ENCODE data around the gene ASB3. TPM values are rescaled to one million over a fixed set of nuclear protein-coding genes. Genes with fewer than 3 reads are reported as not detected.

The ASB3 gene
- polyA plus RNA-seq, 6 donors from 2014 or later = 19.3 to 30.2 (median 21.0) TPM

DNA sequence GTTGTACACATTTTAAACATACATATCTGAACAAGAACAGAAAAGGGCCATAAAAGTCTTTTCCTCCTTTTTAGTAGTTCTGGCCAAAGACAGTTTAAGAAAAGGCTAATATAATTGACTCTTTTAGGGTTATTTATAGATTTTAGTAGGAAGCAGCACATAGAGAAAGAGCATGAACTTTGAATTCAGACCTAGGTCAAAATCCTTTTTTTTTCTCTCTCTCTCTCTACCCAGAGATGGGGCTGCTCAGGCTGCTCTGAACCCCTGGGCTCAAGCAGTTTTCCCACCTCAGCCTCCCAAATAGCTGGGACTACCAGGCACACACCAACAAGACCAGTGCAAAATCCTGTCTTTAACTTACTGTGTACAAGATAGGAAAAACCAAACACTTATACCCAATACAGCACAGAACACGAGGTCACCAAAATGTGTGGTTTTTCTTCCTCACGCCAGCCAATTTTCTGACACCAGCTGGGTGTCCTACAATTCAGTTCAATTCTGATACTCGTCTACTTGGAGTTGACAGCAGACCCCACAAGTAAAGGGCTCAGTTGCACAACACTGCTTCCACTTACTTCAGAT lies 32.2 kb upstream of the ASB3 start:
- Mint-ChIP-seq H3K9me3 (no peaks in the 10 kb centered on the region), H3K4me1 (peaks cover 0 to 2% (median 0%) of the 10 kb centered on the region in 3 donors), H3K27me3 (no peaks in the 10 kb centered on the region), H3K27ac (peak overlapping the region in 2 of 6 donors; percentile 49 to 81), H3K36me3 (peaks cover 7 to 12% of the 10 kb centered on the region in 2 donors), H3K4me3 (no peak overlapping the region)
- ATAC-seq (ENCODE audit: low read depth in 2 of 2) (no peak), DNase-seq (no peak)

DNA sequence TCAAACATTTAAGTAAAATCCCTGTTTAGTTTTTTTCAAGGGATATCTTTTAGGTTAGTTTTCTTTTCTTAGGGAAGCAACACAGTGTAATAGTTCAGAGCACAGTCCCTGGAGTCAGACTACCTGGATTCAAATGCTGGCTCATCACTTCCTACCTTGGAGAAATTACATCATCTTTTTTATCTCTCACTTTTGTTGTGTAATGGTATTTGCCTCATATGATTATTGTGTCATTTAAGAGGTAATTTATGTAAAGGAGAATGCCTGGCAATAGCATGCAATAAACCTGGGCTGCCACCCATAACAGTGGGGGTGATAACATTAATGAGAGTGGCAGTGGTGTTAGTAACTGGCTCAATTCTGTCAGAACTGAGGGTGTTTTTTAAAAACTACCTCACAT lies 26.4 kb upstream of the ASB3 start:
- DNase-seq (no peak), ATAC-seq (ENCODE audit: low read depth in 2 of 2) (no peak)
- Mint-ChIP-seq H3K9me3 (no peaks in the 10 kb centered on the region), H3K36me3 (peaks cover 15 to 28% of the 10 kb centered on the region in 2 donors), H3K4me1 (no peaks in the 10 kb centered on the region), H3K27ac (no peak overlapping the region), H3K4me3 (no peak overlapping the region), H3K27me3 (no peaks in the 10 kb centered on the region)

DNA sequence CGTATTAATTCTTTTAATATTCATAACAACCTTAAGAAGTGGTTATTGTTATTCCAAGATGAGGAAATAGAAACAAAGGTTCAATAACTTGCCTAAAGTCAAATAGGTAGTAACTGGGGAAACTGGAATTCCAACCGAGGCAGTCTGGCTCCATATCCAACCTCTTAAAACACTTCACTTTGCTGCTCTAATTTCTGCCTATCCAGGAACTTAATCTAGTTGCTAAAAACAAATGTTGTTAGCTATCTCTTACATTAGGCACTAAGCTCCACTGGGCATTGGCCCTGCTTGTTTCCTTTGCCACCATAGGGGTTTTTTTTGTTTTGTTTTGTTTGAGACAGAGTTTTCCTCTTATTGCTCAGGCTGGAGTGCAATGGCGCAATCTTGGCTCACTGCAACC lies 24.8 kb upstream of the ASB3 start:
- DNase-seq = no peak
- H3K36me3 Mint-ChIP-seq = peaks cover 16 to 27% of the 10 kb centered on the region in 2 donors

DNA sequence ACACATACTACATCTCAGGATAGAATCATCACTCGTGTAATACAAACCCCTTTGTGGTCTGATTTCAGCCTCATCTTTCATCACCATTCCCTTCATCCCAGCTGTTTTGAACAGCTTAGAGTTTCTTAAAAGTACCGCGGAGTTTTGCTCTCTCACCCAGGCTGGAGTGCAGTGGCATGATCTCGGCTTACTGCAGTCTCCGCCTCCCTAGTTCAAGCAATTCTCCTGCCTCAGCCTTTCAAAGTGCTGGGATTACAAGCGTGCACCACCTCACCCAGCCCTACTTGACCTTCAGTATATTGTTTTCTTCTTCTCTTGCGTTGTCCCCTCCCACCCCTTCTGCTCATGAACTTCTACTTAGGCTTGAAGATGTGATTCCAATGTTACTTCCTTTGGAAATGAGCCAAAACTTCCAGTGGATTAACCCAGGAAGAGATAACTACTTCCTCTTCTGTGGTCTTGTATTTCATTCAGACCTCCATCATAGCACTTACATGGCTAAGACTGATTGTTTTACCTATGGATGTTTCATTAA lies 15.9 kb upstream of the ASB3 start:
- Mint-ChIP-seq H3K9me3 (no peaks in the 10 kb centered on the region), H3K36me3 (peaks cover 23 to 28% of the 10 kb centered on the region in 2 donors), H3K27ac (peak overlapping the region in 1 of 6 donors; percentile 41), H3K4me3 (no peak overlapping the region), H3K4me1 (no peaks in the 10 kb centered on the region), H3K27me3 (no peaks in the 10 kb centered on the region)
- DNase-seq (no peak), ATAC-seq (ENCODE audit: low read depth in 2 of 2) (no peak)

More for the DNA sequence above, 24.8 kb upstream of the ASB3 start:
- Mint-ChIP-seq H3K27ac (peak overlapping the region in 2 of 6 donors; percentile 32 to 75), H3K4me3 (no peak overlapping the region), H3K27me3 (no peaks in the 10 kb centered on the region), H3K9me3 (no peaks in the 10 kb centered on the region), H3K4me1 (no peaks in the 10 kb centered on the region)
- no peak for ATAC-seq (ENCODE audit: low read depth in 2 of 2)

DNA sequence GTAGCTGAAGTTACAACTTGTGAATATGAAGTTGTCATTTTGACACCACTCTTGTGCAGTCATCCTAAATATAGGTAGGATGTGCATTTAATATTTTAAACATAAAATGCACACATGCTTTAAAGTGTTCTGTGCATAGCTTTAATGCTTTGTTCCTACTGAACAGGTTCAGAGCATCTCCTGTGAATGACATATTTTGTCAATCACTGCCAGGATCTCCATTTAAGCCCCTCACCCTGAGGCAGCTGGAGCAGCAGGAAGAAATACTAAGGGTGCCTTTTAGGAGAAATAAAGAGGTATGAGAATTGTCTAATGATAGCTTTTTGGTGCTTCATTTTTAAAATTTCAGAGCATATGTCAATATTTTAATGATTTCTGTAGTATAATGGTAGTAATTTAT lies 14.8 kb upstream of the ASB3 start:
- Mint-ChIP-seq H3K9me3 (no peaks in the 10 kb centered on the region), H3K27me3 (no peaks in the 10 kb centered on the region), H3K27ac (no peak overlapping the region), H3K36me3 (peaks cover 15 to 22% of the 10 kb centered on the region in 2 donors), H3K4me1 (no peaks in the 10 kb centered on the region), H3K4me3 (no peak overlapping the region)
- ATAC-seq (ENCODE audit: low read depth in 2 of 2) = no peak
- DNase-seq = no peak

DNA sequence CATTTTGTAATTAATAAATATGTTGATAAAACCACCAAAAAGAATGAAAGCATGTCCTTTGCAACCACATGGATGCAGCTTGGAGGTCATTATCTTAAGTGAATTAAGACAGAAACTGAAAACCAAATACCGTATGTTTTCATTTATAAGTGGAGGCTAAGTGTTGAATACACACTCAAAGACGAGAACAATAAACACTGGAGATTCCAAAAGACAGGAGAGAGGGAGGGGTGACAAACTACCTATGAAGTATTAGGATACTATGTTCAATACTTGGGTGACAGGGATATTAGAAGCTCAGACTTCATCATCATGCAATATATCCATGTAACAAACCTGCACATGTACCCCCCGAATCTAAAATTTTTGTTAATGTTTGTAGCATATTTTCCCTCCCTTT lies 7.1 kb upstream of the ASB3 start:
- DNase-seq (no peak), ATAC-seq (ENCODE audit: low read depth in 2 of 2) (no peak)
- H3K4me3 Mint-ChIP-seq = no peak overlapping the region
- no peak overlapping the region for H3K27ac Mint-ChIP-seq
- peaks cover 4 to 11% (median 6%) of the 10 kb centered on the region in 3 donors for H3K4me1 Mint-ChIP-seq
- no peaks in the 10 kb centered on the region for H3K9me3 Mint-ChIP-seq
- no peaks in the 10 kb centered on the region for H3K27me3 Mint-ChIP-seq
- peaks cover 0 to 4% of the 10 kb centered on the region in 2 donors for H3K36me3 Mint-ChIP-seq

GRCh38 chr2:53793261-53793660 lies 6.5 kb upstream of the ASB3 start:
- ATAC-seq (ENCODE audit: low read depth in 2 of 2) = no peak
- H3K36me3 Mint-ChIP-seq = peaks cover 0 to 4% of the 10 kb centered on the region in 2 donors

GRCh38 chr2:53787614-53788289 lies 999 bp upstream of the ASB3 start:
- ATAC-seq (ENCODE audit: low read depth in 2 of 2) (no peak), DNase-seq (no peak)
- Mint-ChIP-seq H3K27me3 (no peaks in the 10 kb centered on the region), H3K4me1 (peaks cover 26 to 53% (median 46%) of the 10 kb centered on the region in 3 donors), H3K36me3 (peaks cover 0 to 10% of the 10 kb centered on the region in 2 donors), H3K4me3 (peak overlapping the region; percentile 93 to 99 (median 97)), H3K27ac (peak overlapping the region; percentile 94 to 99 (median 96)), H3K9me3 (no peaks in the 10 kb centered on the region)

More at GRCh38 chr2:53793261-53793660, 6.5 kb upstream of the ASB3 start:
- H3K27ac Mint-ChIP-seq = no peak overlapping the region
- DNase-seq = no peak
- H3K4me1 Mint-ChIP-seq = peaks cover 4 to 16% (median 9%) of the 10 kb centered on the region in 3 donors
- no peaks in the 10 kb centered on the region for H3K27me3 Mint-ChIP-seq
- H3K9me3 Mint-ChIP-seq = no peaks in the 10 kb centered on the region
- no peak overlapping the region for H3K4me3 Mint-ChIP-seq

DNA sequence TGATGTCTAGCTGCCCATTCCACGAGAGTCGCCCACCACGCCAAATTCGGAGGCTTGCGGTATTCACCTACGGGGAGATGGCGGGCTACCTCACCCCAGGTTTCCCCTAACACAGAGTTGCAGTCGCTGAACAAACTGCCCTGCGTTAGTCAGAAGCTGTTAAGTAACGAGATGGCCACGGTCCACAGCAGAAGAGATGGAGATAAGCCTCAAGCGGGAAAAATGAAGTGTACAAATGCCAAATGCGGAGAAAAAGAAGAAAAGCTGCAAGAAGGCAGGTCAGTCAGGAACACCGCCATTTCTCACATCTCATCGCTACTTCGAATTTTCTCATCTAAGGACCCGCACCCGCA lies 425 bp downstream of the ASB3 start:
- DNase-seq (no peak), ATAC-seq (ENCODE audit: low read depth in 2 of 2) (peak; percentile 18 to 36)
- Mint-ChIP-seq H3K27ac (peak overlapping the region; percentile 94 to 99 (median 96)), H3K4me1 (peaks cover 26 to 54% (median 46%) of the 10 kb centered on the region in 3 donors), H3K4me3 (peak overlapping the region; percentile 93 to 99 (median 97)), H3K27me3 (no peaks in the 10 kb centered on the region), H3K9me3 (no peaks in the 10 kb centered on the region), H3K36me3 (peaks cover 0 to 10% of the 10 kb centered on the region in 2 donors)

DNA sequence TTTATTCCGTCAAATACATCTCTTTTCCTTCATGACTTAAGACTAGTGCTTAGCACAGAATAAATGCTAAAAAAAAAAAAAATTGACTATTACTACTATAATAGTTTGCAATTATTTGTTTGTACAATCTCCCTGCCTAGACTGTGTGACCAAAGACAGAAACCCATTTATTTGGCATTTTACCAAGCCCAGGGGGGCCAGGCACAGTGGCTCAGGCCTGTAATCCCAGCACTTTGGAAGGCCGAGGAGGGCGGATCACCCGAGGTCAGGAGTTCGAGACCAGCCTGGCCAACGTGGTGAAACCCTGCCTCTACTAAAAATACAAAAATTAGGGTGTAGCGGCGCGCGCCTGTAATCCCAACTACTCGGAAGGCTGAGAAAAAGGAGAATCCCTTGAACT lies 1.4 kb downstream of the ASB3 start:
- Mint-ChIP-seq H3K4me1 (peaks cover 23 to 49% (median 40%) of the 10 kb centered on the region in 3 donors), H3K27me3 (no peaks in the 10 kb centered on the region), H3K4me3 (peak overlapping the region; percentile 60 to 98 (median 95)), H3K27ac (peak overlapping the region; percentile 28 to 96 (median 86)), H3K36me3 (peaks cover under 1 to 6% of the 10 kb centered on the region in 2 donors), H3K9me3 (no peaks in the 10 kb centered on the region)
- ATAC-seq (ENCODE audit: low read depth in 2 of 2) (no peak), DNase-seq (no peak)

GRCh38 chr2:53784436-53784835 lies 2.3 kb downstream of the ASB3 start:
- peaks cover 6 to 8% of the 10 kb centered on the region in 2 donors for H3K36me3 Mint-ChIP-seq
- no peaks in the 10 kb centered on the region for H3K9me3 Mint-ChIP-seq
- peaks cover 29 to 49% (median 45%) of the 10 kb centered on the region in 3 donors for H3K4me1 Mint-ChIP-seq
- H3K27ac Mint-ChIP-seq = peak overlapping the region in 5 of 6 donors; percentile 57 to 96 (median 81)
- H3K27me3 Mint-ChIP-seq = no peaks in the 10 kb centered on the region
- DNase-seq (no peak), ATAC-seq (ENCODE audit: low read depth in 2 of 2) (no peak)
- peak overlapping the region in 6 of 8 donors; percentile 60 to 98 (median 94) for H3K4me3 Mint-ChIP-seq

- no peak for ATAC-seq (ENCODE audit: low read depth in 2 of 2)
- Mint-ChIP-seq H3K4me3 (no peak overlapping the region), H3K9me3 (no peaks in the 10 kb centered on the region), H3K4me1 (peaks cover 32 to 47% (median 43%) of the 10 kb centered on the region in 3 donors), H3K27ac (peak overlapping the region in 1 of 6 donors; percentile 49), H3K36me3 (peaks cover 5 to 8% of the 10 kb centered on the region in 2 donors), H3K27me3 (no peaks in the 10 kb centered on the region)
- DNase-seq = no peak
Measured at GRCh38 chr2:53782676-53783075, 4.1 kb downstream of the ASB3 start.

DNA sequence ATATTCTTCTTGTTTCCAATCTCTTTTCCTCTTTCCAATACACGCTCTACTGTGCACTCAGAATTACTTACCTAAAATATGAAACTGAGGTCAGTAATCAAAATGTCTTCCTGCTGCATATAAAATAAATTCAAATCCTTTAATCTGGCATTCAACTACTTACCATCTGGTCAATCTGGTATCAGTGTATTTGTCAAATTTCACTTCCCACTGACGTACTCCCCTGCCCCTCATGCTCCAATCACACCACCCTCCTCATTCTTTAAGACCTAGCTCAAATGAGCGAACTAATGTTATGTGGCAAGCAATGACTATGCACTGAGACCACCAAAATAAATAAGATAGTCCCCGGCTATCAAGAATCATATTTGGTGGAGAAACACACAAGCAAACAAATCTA lies 6.7 kb downstream of the ASB3 start:
- no peak overlapping the region for H3K4me3 Mint-ChIP-seq
- H3K9me3 Mint-ChIP-seq = no peaks in the 10 kb centered on the region
- ATAC-seq (ENCODE audit: low read depth in 2 of 2) (no peak), DNase-seq (no peak)
- peaks cover 0 to 8% of the 10 kb centered on the region in 2 donors for H3K36me3 Mint-ChIP-seq
- no peaks in the 10 kb centered on the region for H3K27me3 Mint-ChIP-seq
- H3K27ac Mint-ChIP-seq = peak overlapping the region in 1 of 6 donors; percentile 22
- peaks cover 26 to 39% (median 34%) of the 10 kb centered on the region in 3 donors for H3K4me1 Mint-ChIP-seq

Measured in naive B cell (primary cell).